Neural progenitor cell (in vitro differentiated cells): Measurements from ENCODE around the gene FAM149B1.

Experiments used
- CTCF ChIP-seq: fragments of 200-600 bp; sonication (generic); IDR thresholded peaks from 2 replicates; pipeline ENCODE4 v1.5.1; 2017; ENCODE audit warnings: antibody characterized with exemption, mild to moderate bottlenecking
- EZH2 ChIP-seq: fragments of 200-600 bp; sonication (generic); IDR thresholded peaks from 2 replicates; pipeline ENCODE4 v1.6.1; 2017; ENCODE audit warnings: antibody characterized with exemption, mild to moderate bottlenecking, moderate library complexity
- EZH2phosphoT487 ChIP-seq: fragments of 200-600 bp; sonication (generic); IDR thresholded peaks from 2 replicates; pipeline ENCODE4 v1.6.1; 2017; ENCODE audit warnings: antibody characterized with exemption

GRCh38 chr10:73167783-73168464 is at the start of gene FAM149B1, which contains the start of gene ECD:
- peak; percentile 43 for TF ChIP-seq CTCF
- no peak for TF ChIP-seq EZH2
- TF ChIP-seq EZH2phosphoT487 = no peak
